Lower leg skin (tissue), 4 donors: ENCODE data around the gene TRPV6. TPM values are rescaled to one million over a fixed set of nuclear protein-coding genes. Genes with fewer than 3 reads are reported as not detected.

Source experiments
- DNase-seq, 2 donors: peaks; one replicate each; pipeline ENCODE4 v3.0.0-alpha.2; 2019; ENCODE audit warnings: low spot score in 2 of 2
- H3K4me3 ChIP-seq: fragments of 200-600 bp; sonication (generic); 2 replicates; pipeline ENCODE4 v1.5.1; 2017; ENCODE audit warnings: mild to moderate bottlenecking, low read depth; ENCODE audit not compliant: poor library complexity, severe bottlenecking
- CTCF ChIP-seq, 3 donors: fragments of 450-650 bp; IDR thresholded peaks; one replicate each; pipeline ENCODE4 v1.5.1; 2016; ENCODE audit warnings: antibody characterized with exemption in 3 of 3, mild to moderate bottlenecking in 3 of 3, moderate library complexity in 2 of 3
- POLR2A ChIP-seq, 2 donors: fragments of 450-650 bp; IDR thresholded peaks; one replicate each; pipeline ENCODE4 v1.6.1; 2016 to 2017; ENCODE audit warnings: antibody characterized with exemption in 2 of 2, mild to moderate bottlenecking in 1 of 2, moderate library complexity in 1 of 2
- WGBS, 2 donors: methylation state at CpG; one replicate each; pipeline ENCODE4 v1.1.5; 2018; 5-methylcytosine and 5-hydroxymethylcytosine counted together
- intact Hi-C: fragments of 100-400 bp; cut with DNase I; formaldehyde crosslinking; loops from one replicate; pipeline ENCODE4 v1.15.0; 2023; ENCODE audit warnings: low total_unique reads
- total RNA-seq, 4 donors: library from RNA; depleted of rRNA; stranded (reverse); fragments of >200 nt; gene quantifications; one replicate each; pipeline ENCODE4 v1.1.0, GENCODE V29; 2016

Gene TRPV6
- total RNA-seq, 4 donors from 2014 or later = 10.3 to 13.4 (median 11.5) TPM

DNA sequence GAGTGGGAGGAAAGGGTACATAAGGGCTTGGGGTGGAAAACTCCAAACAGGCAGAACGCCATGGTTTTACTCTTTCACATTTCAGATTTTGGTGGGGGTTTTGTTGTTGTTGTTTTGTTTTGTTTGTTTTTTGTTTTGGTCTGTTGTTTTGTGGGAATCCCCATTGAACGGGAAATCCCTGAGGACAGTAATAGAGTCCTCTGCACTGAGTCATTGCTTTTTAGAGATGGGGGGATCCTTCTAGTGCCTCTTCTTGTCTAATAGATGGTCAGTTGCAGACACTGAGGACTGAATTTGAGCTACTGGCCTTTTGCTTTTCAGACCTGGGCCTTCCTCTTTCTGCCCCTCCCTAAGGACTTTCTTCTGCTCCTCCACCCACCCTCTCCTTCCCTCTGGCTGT lies 28.0 kb upstream of the TRPV6 start:
- DNase-seq = no peak
- TF ChIP-seq CTCF (IDR thresholded peaks at IDR 0.05) = no peak
- TF ChIP-seq POLR2A (IDR thresholded peaks at IDR 0.05) = no peak
- WGBS, 2 donors = 62 to 63% methylated on average over 2 of the region's 2 CpGs
- H3K4me3 ChIP-seq = no peak overlapping the region
- intact Hi-C loops = no loop called here

- TF ChIP-seq CTCF (IDR thresholded peaks at IDR 0.05) = no peak
- TF ChIP-seq POLR2A (IDR thresholded peaks at IDR 0.05) = no peak
- intact Hi-C loops = no loop called here
- no peak overlapping the region for H3K4me3 ChIP-seq
- 51 to 55% methylated on average over 3 of the region's 3 CpGs for WGBS, 2 donors
- DNase-seq = peak in 1 of 2 donors; percentile 26
Measured at GRCh38 chr7:142913051-142913450, 27.5 kb upstream of the TRPV6 start.

GRCh38 chr7:142910481-142910880 lies 24.9 kb upstream of the TRPV6 start:
- intact Hi-C loops = no loop called here
- WGBS, 2 donors = 68 to 70% methylated on average over 2 of the region's 2 CpGs
- TF ChIP-seq POLR2A (IDR thresholded peaks at IDR 0.05) = no peak
- no peak for TF ChIP-seq CTCF (IDR thresholded peaks at IDR 0.05)
- H3K4me3 ChIP-seq = no peak overlapping the region
- DNase-seq = peak in 1 of 2 donors; percentile 4

DNA sequence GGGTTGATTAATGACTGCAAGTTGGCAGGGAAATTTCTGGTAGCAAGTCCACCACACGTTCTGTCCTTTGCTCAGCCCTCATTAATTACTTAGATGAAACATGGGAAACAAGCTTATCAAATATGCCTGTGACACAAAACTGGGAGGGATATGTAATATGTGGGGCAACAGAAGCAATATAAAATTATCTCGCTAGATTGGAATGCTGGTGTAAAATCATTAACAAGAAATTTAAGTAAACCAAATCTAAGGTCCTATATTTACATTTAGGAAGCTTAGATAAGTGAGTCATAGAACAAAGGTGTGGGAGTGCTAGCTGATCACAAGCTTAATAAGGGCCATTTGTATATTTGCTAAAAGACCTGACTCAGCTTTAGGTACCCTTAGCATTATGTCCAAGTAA lies 24.5 kb upstream of the TRPV6 start:
- intact Hi-C loops = no loop called here
- no peak overlapping the region for H3K4me3 ChIP-seq
- 46 to 55% methylated on average over 2 of the region's 2 CpGs for WGBS, 2 donors
- DNase-seq = no peak
- TF ChIP-seq CTCF (IDR thresholded peaks at IDR 0.05) = no peak
- TF ChIP-seq POLR2A (IDR thresholded peaks at IDR 0.05) = no peak

DNA sequence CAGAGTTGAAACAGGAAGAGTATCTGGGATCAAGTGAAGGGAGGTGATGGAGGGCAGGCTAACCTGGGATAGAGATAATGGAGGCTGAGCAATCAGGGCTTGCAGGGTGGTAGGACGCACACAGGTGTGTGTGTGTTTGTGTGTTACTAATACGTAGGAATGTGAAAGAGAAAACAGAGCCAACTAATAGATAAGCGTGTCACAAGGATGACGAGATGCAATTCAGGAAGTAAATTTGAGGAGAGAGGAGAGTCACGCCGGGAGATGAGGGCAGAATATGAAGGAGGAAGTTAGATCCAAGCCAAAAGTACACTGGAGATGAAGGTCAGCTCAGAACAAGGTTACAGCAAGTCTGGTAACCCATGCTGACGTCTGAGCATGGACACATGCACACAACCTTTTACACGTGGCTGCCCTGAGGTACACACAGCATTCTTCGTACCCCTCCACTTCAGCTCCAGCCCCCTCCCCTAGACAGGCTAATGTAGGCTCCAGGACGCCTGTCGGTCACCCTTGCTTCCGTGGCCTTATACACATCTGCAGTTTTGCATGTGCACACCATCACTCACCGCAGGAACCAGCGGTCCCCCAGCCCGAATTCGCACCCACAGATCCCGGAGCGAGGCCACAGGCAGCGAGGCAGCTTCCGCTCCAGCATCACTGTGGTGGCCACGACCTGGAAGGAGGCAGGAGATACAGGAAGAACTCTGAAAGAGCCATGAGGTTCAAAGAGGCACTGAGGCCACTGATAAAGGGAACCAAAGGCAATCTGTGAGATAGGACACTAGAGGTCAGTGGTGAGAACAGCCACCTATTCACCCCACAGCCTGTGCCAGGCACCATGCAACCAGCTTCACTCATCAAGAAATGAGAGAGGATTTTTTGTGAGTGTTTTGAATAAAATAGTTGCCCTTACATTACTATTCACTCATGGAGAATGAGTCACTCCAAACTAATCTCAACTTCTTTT lies 23.7 kb upstream of the TRPV6 start:
- intact Hi-C loops = no loop called here
- no peak for TF ChIP-seq POLR2A (IDR thresholded peaks at IDR 0.05)
- TF ChIP-seq CTCF (IDR thresholded peaks at IDR 0.05) = no peak
- H3K4me3 ChIP-seq = no peak overlapping the region
- peak in 1 of 2 donors; percentile 83 for DNase-seq
- 67 to 75% methylated on average over 21 of the region's 21 CpGs for WGBS, 2 donors
